ENCODE data around the gene COL6A3.

Gene COL6A3, protein sequence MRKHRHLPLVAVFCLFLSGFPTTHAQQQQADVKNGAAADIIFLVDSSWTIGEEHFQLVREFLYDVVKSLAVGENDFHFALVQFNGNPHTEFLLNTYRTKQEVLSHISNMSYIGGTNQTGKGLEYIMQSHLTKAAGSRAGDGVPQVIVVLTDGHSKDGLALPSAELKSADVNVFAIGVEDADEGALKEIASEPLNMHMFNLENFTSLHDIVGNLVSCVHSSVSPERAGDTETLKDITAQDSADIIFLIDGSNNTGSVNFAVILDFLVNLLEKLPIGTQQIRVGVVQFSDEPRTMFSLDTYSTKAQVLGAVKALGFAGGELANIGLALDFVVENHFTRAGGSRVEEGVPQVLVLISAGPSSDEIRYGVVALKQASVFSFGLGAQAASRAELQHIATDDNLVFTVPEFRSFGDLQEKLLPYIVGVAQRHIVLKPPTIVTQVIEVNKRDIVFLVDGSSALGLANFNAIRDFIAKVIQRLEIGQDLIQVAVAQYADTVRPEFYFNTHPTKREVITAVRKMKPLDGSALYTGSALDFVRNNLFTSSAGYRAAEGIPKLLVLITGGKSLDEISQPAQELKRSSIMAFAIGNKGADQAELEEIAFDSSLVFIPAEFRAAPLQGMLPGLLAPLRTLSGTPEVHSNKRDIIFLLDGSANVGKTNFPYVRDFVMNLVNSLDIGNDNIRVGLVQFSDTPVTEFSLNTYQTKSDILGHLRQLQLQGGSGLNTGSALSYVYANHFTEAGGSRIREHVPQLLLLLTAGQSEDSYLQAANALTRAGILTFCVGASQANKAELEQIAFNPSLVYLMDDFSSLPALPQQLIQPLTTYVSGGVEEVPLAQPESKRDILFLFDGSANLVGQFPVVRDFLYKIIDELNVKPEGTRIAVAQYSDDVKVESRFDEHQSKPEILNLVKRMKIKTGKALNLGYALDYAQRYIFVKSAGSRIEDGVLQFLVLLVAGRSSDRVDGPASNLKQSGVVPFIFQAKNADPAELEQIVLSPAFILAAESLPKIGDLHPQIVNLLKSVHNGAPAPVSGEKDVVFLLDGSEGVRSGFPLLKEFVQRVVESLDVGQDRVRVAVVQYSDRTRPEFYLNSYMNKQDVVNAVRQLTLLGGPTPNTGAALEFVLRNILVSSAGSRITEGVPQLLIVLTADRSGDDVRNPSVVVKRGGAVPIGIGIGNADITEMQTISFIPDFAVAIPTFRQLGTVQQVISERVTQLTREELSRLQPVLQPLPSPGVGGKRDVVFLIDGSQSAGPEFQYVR (N-terminal part only)

DNA sequence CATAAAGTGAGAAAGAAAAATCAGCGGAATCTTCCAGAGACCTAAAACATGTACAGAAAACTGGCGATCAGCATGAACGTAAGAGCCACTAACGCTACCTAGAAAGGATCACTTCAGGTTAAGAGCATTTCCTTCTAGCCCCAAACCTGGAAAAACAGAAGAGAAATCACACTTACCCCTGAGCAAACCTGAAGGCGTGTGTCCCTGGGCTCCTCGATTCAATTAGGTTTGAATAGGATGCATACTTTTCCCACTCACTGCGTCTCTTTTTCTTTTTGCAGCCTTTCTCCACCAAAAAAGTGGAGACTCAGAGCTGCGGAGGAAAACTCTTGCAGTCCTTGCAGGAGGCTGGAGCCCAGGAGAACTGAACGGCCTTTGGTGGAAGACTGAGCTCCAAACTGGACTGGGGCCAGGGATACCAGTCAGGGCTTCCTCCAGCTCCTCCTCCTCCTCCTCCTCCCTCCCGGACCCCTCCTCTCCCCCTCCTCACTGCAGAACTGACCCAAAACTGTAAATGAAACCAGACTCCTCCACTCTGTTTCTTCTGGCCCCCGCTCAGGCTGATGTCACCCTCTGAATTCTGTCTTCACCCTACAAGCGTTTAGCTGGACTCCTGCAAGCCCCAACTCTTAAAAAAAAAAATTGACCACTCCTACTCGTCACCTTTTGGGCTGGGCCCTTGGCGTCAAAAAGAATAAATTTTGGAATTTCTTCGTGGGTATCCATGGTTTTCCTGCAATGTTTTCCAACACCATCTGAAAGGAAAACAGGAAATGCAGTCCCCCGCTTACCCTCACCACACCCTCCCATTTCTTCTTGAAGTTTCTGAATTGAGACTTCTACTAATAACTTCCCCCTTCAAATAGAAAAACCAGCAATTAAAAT is at the start of gene COL6A3:
Gene COL6A3 (minus strand): TSS at position 388 of the 885 bp plus-strand sequence. CDS start 17,347 bp downstream, outside the sequence.
- no peak for DNase-seq (ENCODE audit: low read depth)

DNA sequence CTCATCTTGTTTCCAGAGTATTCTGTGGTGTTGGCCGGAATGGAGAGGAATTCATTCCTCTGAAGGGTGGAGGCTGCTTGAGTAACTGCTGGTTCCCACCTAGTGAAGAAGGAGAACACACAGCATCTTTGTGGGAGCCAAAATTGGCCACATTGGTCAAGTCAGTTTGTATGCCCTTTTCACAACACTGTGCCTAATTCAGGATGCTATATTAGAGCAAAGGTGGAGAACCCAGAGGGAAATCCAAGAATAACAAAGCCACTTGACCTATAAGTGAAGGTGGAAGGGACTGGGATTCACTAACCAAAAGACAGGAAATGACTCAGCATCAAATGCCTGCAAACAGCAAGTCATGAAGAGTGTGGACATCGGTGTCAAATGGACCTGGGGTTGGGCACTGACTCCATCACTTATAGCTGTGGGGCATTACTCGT is 45.8 kb upstream of the COL6A3 start:
- DNase-seq (ENCODE audit: low read depth), result no peak

DNA sequence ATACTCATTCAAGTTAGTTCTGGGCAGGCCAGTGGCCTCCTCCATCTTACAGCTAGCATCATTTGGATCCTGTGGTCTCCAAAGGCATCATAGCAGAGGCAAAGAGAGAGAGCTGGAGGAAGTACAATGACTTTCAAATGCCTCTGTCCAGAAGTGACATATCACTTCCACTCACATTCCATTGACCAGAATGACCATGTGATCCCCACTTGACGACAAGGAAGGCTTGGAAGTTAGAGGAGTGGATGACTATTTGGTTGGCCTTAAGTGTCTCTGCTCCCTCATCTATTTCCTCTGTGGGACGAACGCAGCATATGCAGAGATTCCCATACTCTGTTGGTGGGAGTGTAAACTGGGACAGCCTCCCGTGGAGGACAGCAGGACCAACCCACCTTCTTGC is 45.3 kb upstream of the COL6A3 start:
- DNase-seq (ENCODE audit: low read depth), result no peak

DNA sequence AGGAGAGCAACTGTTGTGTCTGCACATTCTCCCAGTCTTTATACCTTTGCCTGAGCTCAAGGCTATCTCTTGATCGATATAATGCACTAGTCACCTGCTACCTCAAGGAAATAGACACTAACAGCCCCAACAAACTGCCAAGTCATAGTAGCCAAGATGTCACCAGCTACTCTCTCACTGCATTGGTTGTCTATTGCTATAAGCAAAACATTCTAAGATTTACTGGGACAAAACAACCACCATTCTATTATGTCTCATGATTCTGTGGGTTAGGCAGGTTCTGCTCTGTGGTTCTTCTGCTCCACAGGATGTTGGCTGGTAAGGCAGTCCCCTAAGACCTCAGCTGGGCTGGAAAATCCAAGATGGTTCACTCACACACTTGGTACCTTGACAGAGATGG is 44.6 kb upstream of the COL6A3 start:
- DNase-seq (ENCODE audit: low read depth), result no peak

DNA sequence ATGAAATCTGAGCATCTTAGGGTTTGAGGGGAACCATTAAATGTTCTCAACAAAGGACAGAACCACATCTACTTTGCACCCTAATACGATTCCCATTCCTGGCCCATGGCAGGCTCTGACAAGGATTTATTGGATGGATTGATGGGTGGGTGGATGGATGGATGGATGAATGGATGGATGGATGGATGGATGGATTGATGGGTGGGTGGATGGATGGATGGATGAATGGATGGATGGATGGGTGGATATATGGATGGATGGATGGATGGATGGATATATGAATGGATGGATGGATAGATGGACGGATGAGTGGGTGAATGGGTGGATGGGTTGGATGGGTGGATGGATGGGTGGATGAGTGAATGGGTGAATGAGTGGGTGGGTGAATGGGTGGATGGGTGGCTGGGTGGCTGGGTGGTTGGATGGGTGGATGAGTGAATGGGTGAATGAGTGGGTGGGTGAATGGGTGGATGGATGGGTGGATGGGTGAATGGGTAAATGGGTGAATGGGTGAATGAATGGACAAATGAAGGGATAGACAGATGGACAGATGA is 43.5 kb upstream of the COL6A3 start:
- no peak for DNase-seq (ENCODE audit: low read depth)

DNA sequence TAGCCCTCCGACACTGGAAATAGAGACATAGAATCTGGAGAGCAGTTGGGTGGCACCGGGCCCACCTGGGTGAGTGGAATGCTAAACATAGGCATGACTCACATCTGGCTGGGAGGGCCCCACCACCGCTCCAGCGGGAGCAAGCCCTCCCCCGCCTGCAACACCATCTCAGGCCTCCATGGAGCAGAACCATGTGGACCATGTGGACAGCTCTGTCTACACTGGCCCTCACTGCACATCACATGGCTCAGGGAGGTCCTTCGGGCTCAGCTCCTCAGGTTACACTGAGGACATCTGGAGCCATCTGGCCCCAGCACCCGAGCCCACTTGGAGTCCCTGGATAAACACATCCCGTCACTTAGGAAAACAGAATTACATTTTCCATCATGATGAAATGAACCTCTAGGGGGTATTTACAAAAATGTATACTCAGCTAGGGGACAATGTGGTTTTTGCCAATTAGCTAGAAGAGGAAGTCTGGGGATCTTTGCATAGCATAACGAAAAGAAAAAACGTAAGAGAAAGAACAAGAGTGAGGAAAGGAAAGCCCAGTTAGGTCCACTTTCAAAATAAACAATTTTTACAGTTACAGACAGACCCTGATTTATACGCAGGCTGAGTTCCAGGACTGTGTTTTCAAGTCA is 42.4 kb upstream of the COL6A3 start:
- no peak for DNase-seq (ENCODE audit: low read depth)

DNA sequence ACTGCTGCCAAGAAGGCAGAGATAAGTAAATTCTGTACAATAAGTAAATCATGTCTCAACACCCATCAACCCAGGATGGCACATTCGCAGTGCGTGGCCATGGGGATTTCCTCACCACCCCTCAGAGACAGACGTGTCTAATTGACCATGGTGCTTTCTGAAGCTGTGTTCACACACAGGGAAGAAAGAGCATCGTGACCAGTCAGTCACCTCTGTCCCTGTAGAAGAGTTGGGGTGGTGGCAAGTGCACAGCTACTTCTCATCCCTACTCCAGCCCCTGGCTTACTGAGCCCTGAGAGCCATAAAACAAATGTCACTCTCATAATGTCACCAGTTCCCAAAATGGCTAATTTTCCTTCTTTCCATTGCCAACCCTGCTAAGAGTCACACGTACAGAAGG is 41.8 kb upstream of the COL6A3 start:
- no peak for DNase-seq (ENCODE audit: low read depth)

DNA sequence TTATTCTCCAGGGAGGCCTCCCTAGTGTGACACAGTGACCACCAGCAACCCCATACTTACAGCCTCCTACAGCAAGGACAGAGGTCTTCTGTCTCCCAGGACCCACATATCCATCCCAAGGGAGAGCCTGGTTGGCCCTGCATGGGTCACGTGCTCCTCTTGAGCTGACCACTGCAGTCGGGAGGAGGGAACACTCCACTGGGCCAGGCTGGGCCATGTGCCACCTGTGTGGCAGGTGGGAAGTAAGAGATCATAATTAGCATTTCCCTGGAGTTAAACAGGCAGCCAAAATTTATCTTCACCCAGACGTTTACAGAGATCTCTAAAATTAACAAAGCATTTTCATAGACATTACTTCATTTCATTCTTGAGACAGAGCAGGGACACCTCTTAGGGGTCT is 39.7 kb upstream of the COL6A3 start:
- no peak for DNase-seq (ENCODE audit: low read depth)

DNA sequence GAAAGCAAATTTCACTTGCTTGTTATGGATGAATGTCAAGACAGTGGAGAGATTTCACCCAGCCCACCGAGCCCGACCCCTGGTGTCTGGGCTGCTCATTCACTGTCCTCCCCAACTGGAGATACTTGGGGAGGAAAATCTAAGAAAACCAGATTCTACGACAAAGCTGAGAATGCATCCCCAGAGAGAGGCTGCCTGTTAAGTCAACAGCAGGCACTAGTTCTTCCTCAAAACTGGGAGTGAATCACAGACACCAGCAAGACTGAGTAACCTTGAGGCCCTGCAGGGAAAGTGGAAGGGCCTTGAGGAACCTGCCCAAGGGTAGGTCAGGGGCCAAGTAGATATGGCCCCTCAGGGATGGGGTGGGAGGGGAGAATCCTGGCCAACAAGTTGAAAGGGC is 38.9 kb upstream of the COL6A3 start:
- no peak for DNase-seq (ENCODE audit: low read depth)

DNA sequence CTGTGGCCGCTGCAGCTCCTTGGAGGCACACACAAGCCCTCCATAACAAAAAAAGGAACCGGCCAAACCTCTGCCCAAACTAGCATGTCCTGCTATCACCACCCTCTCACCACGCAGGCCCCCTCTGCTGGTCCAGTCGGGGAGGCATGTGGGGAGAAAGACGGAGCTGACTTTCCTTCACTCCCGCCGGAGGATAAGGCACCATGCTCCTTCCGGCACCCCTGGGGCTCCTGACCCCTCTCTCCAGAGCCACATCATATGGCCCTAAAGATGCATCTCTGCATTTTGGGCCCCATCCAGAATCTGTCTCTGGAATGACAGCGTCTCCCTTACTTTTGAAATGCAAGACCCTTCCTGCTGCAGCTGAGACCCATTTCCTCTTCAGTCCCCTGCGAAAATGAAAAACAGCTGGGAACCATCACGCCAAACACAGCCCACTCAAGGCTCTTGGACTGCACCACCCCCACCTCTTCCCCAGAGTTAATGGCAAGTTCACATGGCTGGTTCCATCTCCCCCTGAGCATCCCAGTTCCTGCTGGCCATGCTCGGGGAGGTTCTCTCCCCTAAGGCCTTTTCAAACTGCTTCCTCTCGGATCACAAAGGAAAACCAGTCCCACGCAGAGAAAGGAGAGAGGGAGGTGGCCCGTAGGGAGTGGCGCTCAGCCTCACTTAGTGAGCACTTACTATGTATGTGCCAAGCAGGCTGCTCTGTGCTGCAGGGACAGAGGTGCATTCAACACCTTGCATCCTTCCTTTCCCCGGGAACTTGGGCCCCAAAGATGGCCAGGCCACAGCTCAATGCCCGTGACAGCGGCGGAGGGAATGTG is 37.9 kb upstream of the COL6A3 start:
- DNase-seq (ENCODE audit: low read depth), result no peak

DNA sequence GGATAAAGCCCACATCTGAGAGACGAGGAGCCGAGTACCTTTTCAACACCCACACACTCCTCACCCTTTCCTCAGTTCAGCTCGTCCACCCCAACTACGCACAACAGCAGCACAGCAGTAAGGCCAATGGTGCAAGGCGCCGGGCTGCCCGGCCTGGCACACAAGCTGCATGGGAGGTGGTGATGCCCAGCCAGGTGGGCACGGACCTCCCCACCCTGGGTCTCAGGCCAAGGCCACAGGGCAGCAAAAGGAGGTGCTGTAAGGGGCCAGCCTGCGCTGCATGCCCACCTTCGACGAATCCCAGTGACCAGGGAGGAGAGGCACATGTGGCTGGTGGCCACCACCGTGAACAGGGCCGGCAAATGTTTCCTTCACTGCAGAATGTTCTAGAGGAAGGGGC is 36.6 kb upstream of the COL6A3 start:
- no peak for DNase-seq (ENCODE audit: low read depth)

DNA sequence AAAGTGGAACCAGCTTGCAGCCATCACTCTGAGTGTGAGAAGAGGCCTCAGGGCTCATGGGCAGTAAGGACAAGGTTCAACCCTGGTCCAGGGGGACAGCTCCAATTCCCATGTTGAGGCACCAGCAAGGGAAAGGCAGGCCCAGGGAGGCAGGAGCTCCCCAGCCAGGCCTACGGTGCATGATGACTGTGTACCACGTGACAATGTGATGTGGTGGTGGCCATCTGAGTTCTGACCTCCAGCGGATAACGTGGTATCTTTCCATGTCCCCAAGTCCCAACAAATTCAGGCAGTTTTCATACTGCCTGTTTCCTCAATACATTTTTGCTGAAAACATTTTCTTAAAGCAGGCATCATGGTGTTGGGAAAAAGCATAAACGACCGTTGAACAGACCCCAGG is 36.1 kb upstream of the COL6A3 start:
- no peak for DNase-seq (ENCODE audit: low read depth)

DNA sequence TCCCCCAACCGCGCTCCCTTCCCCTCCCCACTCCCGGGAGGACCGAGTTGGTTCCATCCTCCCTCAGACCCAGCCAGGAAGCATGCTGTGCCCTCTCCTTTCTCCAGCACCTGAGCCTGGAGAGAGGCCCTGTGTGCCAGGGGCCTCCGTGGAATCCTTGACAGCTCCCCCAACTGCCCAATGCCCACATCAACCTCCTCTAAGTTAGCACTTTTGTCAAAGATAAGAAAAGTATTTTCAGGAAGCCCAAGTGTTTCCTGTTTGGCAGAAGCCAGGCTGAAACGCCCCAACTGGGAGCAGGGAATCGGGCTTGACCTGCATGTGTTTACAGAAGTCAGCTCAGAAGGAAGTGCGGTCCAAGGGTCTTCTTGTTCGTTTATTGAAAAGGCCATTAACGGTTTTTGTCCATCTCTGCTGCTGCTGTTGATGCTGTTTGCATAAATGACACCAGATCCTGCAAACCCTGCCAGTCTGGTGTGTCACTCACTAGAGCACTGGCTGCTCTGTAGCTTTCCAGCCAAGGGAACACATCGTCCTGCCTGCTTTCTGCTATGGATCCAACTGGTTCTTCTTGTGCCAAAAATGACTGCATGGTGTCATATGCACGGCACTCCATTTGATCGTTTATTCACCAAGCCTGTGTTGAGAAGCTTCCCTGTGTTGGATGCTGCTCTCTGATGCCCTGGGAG is 35.4 kb upstream of the COL6A3 start:
- no peak for DNase-seq (ENCODE audit: low read depth)

DNA sequence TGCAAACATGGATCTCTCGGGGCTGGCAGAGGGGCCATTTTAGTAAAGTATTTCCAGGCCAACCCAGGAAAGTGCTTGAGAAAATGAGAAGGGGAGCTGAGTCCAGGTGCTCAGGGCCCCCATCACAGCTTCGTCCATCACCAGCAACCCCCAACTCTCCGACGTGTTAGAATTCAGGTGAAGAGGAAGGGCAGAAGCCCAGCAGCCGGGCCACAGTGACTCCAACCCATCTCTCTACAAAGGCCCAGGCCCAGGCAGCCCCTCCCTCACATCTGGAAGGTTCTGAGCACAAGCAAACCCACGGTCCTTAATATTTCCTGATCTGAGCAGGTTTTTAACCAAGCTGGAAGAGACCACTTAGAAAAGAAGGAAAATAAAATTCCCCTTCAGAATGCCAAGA is 34.7 kb upstream of the COL6A3 start:
- no peak for DNase-seq (ENCODE audit: low read depth)

DNA sequence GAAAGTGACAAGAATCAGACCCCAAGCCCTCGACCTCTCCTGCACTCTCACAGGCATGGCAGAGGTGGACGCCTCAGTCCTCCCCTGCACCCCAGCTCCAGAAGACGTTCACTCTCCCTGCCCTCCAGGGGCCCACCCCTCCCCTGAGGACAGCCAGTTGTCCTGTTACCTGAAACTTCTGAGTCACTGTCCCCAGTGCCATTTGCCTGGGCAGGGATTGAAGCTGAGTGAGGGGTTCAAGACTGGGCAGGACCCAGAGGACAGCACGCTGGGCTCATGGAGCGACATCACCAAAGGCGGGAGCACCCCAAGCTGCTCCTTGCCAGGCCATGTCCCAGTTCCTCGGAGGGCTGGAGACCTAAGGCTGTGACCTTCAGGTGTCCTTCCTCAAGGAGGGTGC is 34.2 kb upstream of the COL6A3 start:
- DNase-seq (ENCODE audit: low read depth), result no peak

DNA sequence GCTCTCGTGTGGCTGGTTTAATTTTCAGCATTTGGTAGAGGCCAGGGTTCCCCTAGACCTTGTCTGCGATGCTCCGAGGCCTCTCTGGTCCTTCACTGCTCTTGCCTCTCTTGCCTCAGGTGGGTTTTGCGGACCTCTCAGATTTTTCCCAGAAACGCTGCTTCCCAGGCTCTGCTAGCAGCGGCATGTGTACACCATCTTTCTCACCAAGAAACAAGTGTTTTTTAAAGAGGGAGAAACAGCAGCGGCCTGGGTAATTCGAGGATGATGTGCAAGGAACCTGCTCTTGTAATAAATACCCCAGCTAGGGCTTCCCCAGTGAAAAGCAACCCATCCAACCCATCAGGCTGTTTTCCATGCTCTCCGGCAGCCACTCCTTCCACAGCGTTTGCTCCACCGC is 33.5 kb upstream of the COL6A3 start:
- DNase-seq (ENCODE audit: low read depth), result no peak

DNA sequence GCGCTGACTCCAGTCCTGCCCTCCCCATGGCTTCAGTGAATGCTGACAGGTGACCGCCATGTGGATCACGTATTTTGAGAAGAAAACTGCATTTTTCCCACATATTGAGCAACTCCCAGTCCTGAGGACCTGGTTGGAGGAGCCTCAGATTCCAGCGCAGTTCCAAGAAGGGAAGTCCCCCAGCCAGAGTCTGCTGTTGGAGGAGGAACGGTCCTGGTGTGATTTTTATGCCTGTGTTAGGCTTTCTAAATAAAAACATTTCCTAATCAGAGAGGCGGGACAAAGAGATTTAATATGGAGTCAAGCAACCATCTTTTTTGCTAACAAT is 32.3 kb upstream of the COL6A3 start:
- DNase-seq (ENCODE audit: low read depth), result no peak

DNA sequence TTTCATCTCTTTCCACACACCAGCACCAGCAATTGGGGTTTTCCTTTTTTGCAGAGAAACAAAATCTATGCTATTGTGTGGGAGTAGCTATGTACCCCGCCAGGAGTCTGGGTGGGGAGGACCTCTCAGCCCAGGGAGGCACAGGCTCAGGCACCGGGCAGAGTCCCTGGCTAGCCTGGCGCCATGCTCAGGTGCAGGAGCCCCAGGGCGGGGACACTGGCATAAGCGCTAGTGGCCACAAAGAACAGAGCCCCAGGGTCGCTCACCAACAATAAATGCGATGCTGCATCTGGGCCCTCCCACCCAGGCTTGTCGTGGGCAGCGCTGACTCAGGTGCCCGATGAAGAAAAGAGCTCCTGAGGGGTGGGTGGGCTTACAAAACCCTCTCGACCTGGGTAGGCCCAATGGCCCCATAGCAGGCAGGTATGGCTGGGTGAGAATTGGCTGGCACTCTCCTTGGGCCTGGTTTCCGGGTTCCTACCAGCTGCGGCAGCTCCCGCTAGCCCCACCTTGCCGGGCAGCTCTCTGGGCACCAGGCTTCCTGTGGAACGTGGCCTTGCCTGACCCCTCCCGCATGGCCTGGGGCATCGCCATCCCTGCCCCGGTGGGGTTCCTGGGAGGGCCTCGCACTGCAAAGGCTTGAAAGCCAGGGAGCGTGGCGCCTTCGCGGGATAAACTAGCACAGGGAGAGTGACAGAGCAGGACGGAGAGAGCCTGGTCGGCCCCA is 31.8 kb upstream of the COL6A3 start:
- no peak for DNase-seq (ENCODE audit: low read depth)

DNA sequence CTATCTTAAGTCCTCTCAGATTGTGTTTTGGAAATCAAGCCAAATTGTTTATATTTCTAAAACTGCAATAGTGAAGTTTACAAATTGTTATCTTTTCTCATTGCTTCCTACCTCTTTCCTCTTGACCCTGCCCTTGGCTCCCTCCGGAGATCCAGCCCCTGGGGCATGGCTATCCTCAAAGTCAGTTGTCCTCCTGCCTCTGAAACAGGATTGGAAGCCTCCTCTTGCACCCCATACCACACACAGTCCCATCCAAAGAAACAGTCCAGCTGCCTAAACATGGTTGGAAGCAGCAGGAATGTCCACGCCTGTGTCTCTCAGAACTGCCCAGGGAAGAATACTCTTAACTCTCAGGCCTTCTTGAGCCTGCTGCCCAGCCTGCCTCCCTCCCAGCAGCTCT is 30.1 kb upstream of the COL6A3 start:
- no peak for DNase-seq (ENCODE audit: low read depth)

Measured in T-helper 22 cell (primary cell).